A549 treated with CORT108297 at 1 μM for 4 hours (cell line): ENCODE measurements around the gene TMEM203. TPM values are rescaled to one million over a fixed set of nuclear protein-coding genes. Genes with fewer than 3 reads are reported as not detected.

Experiments
- total RNA-seq: library from RNA; stranded (reverse); fragments of 200-300 nt; extraction: Qiagen RNA extraction; gene quantifications from 5 replicates; pipeline ENCODE4 v1.2.3, GENCODE V29; 2022

Gene TMEM203
- total RNA-seq, 1 experiment from 2014 or later: 46.9 TPM

Other genes starting within 250 kb of the TMEM203 start
- gene PTGDS, start 228.1 kb downstream of the TMEM203 start, total RNA-seq: 0.16 to 0.81 TPM (median 0.57 TPM) in 5 replicates
- gene LCNL1, start 222.7 kb downstream of the TMEM203 start, total RNA-seq: 0.03 to 0.06 TPM (median 0.05 TPM) in 4 of 5 replicates, not detected in the other
- 49.7 to 88.2 TPM (median 76.5 TPM) in 5 replicates for gene PAXX, start 213.2 kb downstream of the TMEM203 start, total RNA-seq
- gene CLIC3, start 209.1 kb downstream of the TMEM203 start, total RNA-seq: 2.7 to 4.5 TPM (median 3.8 TPM) in 5 replicates
- 20.4 to 30.4 TPM (median 27.8 TPM) in 5 replicates for gene ABCA2, start 177.4 kb downstream of the TMEM203 start, total RNA-seq
- 0.08 to 0.09 TPM in 2 of 5 replicates, not detected in the others for gene FUT7, start 173.6 kb downstream of the TMEM203 start, total RNA-seq
- 41.2 to 91.4 TPM (median 89.1 TPM) in 5 replicates for gene NPDC1, start 159.5 kb downstream of the TMEM203 start, total RNA-seq
- 0.63 to 1.4 TPM (median 0.95 TPM) in 5 replicates for gene ENTPD2, start 151.6 kb downstream of the TMEM203 start, total RNA-seq
- gene SAPCD2, start 135.1 kb downstream of the TMEM203 start, total RNA-seq: 15.2 to 28.2 TPM (median 25.3 TPM) in 5 replicates
- 9.5 to 17.0 TPM (median 12.6 TPM) in 5 replicates for gene UAP1L1, start 128.1 kb downstream of the TMEM203 start, total RNA-seq
- 42.2 to 55.4 TPM (median 51.2 TPM) in 5 replicates for gene MAN1B1, start 118.7 kb downstream of the TMEM203 start, total RNA-seq
- 72.4 to 138 TPM (median 129 TPM) in 5 replicates for gene DPP7, start 90.9 kb downstream of the TMEM203 start, total RNA-seq
- gene GRIN1, start 66.5 kb downstream of the TMEM203 start, total RNA-seq: 0.22 to 0.94 TPM (median 0.34 TPM) in 5 replicates
- gene LRRC26, start 35.6 kb downstream of the TMEM203 start, total RNA-seq: 0.61 to 2.2 TPM (median 1.4 TPM) in 5 replicates
- not detected in 5 replicates for gene TMEM210, start 33.6 kb downstream of the TMEM203 start, total RNA-seq
- gene ANAPC2, start 17.1 kb downstream of the TMEM203 start, total RNA-seq: 24.9 to 40.7 TPM (median 36.9 TPM) in 5 replicates
- gene SSNA1, start 17.0 kb downstream of the TMEM203 start, total RNA-seq: 102 to 161 TPM (median 150 TPM) in 5 replicates
- gene TPRN, start 4.9 kb downstream of the TMEM203 start, total RNA-seq: 6.2 to 10.5 TPM (median 10.1 TPM) in 5 replicates
- gene NDOR1, start 52 bp upstream of the TMEM203 start, total RNA-seq: 11.5 to 21.6 TPM (median 18.2 TPM) in 5 replicates
- gene RNF208, start 16.6 kb upstream of the TMEM203 start, total RNA-seq: 0.95 to 2.7 TPM (median 2.2 TPM) in 5 replicates
- gene CYSRT1, start 19.5 kb upstream of the TMEM203 start, total RNA-seq: 2.7 to 5.0 TPM (median 4.3 TPM) in 5 replicates
- gene RNF224, start 21.9 kb upstream of the TMEM203 start, total RNA-seq: 0.09 to 0.24 TPM (median 0.14 TPM) in 5 replicates
- 0.07 to 0.14 TPM (median 0.10 TPM) in 4 of 5 replicates, not detected in the other for gene SLC34A3, start 25.3 kb upstream of the TMEM203 start, total RNA-seq
- gene TUBB4B, start 35.6 kb upstream of the TMEM203 start, total RNA-seq: 616 to 807 TPM (median 766 TPM) in 5 replicates
- gene STPG3, start 45.6 kb upstream of the TMEM203 start, total RNA-seq: 0.07 TPM in 1 of 5 replicates, not detected in the others
- gene NELFB, start 49.7 kb upstream of the TMEM203 start, total RNA-seq: 42.6 to 62.4 TPM (median 57.8 TPM) in 5 replicates
- 17.1 to 31.6 TPM (median 26.1 TPM) in 5 replicates for gene TOR4A, start 72.1 kb upstream of the TMEM203 start, total RNA-seq
- 2.8 to 7.8 TPM (median 4.8 TPM) in 5 replicates for gene NRARP, start 96.6 kb upstream of the TMEM203 start, total RNA-seq
- 4.9 to 7.8 TPM (median 7.0 TPM) in 5 replicates for gene EXD3, start 217.5 kb upstream of the TMEM203 start, total RNA-seq
- gene NOXA1, start 217.7 kb upstream of the TMEM203 start, total RNA-seq: 0.78 to 2.3 TPM (median 2.0 TPM) in 5 replicates
- gene ENTPD8, start 235.7 kb upstream of the TMEM203 start, total RNA-seq: 0.21 to 0.27 TPM (median 0.24 TPM) in 5 replicates